Measurements from ENCODE around the gene SLC39A12. TPM values are rescaled to one million over a fixed set of nuclear protein-coding genes. Genes with fewer than 3 reads are reported as not detected.

SLC39A12 gene
- under 1 TPM in 1 of 4 donors, not detected in 3; 0.11 TPM for total RNA-seq

GRCh38 chr10:17951868-17952371 is at the start of gene SLC39A12:
SLC39A12 (plus strand) TSS chr10:17951918; CDS start chr10:17953277, 1,359 bp downstream.
- Histone ChIP-seq H3K27ac (no peak within 1 kb of the TSS), H3K36me3 (no peaks in the 10 kb centered on the region), H3K9me3 (no peaks in the 10 kb centered on the region), H3K27me3 (no peaks in the 10 kb centered on the region), H3K4me1 (peaks cover 0 to 5% of the 10 kb centered on the region in 2 donors), H3K4me3 (replicated peaks in 1 of 3) (no peak within 1 kb of the TSS)
- DNase-seq, result no peak
- 42 to 44% methylated on average over 3 of the region's 3 CpGs for WGBS, 2 donors
- intact Hi-C loops (cut with DNase I), result no loop called here
- TF ChIP-seq POLR2A (IDR thresholded peaks at IDR 0.05), result no peak
- no peak for TF ChIP-seq CTCF (IDR thresholded peaks at IDR 0.05)

GRCh38 chr10:17904564-17904963 is 47.2 kb upstream of the SLC39A12 start:
- no peak for DNase-seq
- no peak overlapping the region for H3K27ac ChIP-seq
- intact Hi-C loops (cut with DNase I), result no loop called here
- no peaks in the 10 kb centered on the region for H3K4me1 ChIP-seq
- no peaks in the 10 kb centered on the region for H3K9me3 ChIP-seq
- H3K4me3 ChIP-seq (replicated peaks in 1 of 3), result no peak overlapping the region
- H3K36me3 ChIP-seq, result no peaks in the 10 kb centered on the region
- TF ChIP-seq CTCF (IDR thresholded peaks at IDR 0.05) (no peak), POLR2A (IDR thresholded peaks at IDR 0.05) (no peak)
- 83 to 92% methylated on average over 2 of the region's 2 CpGs for WGBS, 2 donors
- no peaks in the 10 kb centered on the region for H3K27me3 ChIP-seq

GRCh38 chr10:17905491-17905890 is 46.2 kb upstream of the SLC39A12 start:
- DNase-seq, result no peak
- no peaks in the 10 kb centered on the region for H3K36me3 ChIP-seq
- no peaks in the 10 kb centered on the region for H3K27me3 ChIP-seq
- intact Hi-C loops (cut with DNase I), result no loop called here
- 89 to 91% methylated on average over 3 of the region's 3 CpGs for WGBS, 2 donors
- H3K4me3 ChIP-seq (replicated peaks in 1 of 3), result no peak overlapping the region
- H3K9me3 ChIP-seq, result no peaks in the 10 kb centered on the region
- no peaks in the 10 kb centered on the region for H3K4me1 ChIP-seq
- H3K27ac ChIP-seq, result no peak overlapping the region
- TF ChIP-seq POLR2A (IDR thresholded peaks at IDR 0.05) (no peak), CTCF (IDR thresholded peaks at IDR 0.05) (no peak)

- no peaks in the 10 kb centered on the region for H3K27me3 ChIP-seq
- TF ChIP-seq CTCF (IDR thresholded peaks at IDR 0.05), result no peak
- no peak for TF ChIP-seq POLR2A (IDR thresholded peaks at IDR 0.05)
- no peaks in the 10 kb centered on the region for H3K36me3 ChIP-seq
- H3K4me1 ChIP-seq, result no peaks in the 10 kb centered on the region
- WGBS, 2 donors, result 62 to 69% methylated on average over 1 of the region's 1 CpG
- intact Hi-C loops (cut with DNase I), result no loop called here
- no peaks in the 10 kb centered on the region for H3K9me3 ChIP-seq
- no peak for DNase-seq
- no peak overlapping the region for H3K4me3 ChIP-seq (replicated peaks in 1 of 3)
- no peak overlapping the region for H3K27ac ChIP-seq
Measured at GRCh38 chr10:17906002-17906401, 45.7 kb upstream of the SLC39A12 start.

GRCh38 chr10:17907641-17908040 is 44.1 kb upstream of the SLC39A12 start:
- intact Hi-C loops (cut with DNase I), result no loop called here
- no peaks in the 10 kb centered on the region for H3K27me3 ChIP-seq
- no peak overlapping the region for H3K27ac ChIP-seq
- WGBS, 2 donors, result 77 to 87% methylated on average over 4 of the region's 4 CpGs
- no peaks in the 10 kb centered on the region for H3K36me3 ChIP-seq
- DNase-seq, result no peak
- no peaks in the 10 kb centered on the region for H3K9me3 ChIP-seq
- TF ChIP-seq CTCF (IDR thresholded peaks at IDR 0.05), result no peak
- no peak for TF ChIP-seq POLR2A (IDR thresholded peaks at IDR 0.05)
- H3K4me1 ChIP-seq, result no peaks in the 10 kb centered on the region
- no peak overlapping the region for H3K4me3 ChIP-seq (replicated peaks in 1 of 3)

Data from thyroid gland (tissue), 4 donors.